B cell (primary cell): ENCODE data around the gene MEIOB. TPM values are rescaled to one million over a fixed set of nuclear protein-coding genes. Genes with fewer than 3 reads are reported as not detected.

Experiments used
- ATAC-seq: fragments of 200-7000 bp; cut with Tn5 transposase; one replicate; pipeline ENCODE4 v1.10.0; 2021; ENCODE audit warnings: low read depth, mild to moderate bottlenecking, moderate number of reproducible peaks, moderate library complexity
- CTCF ChIA-PET: fragments of 350-600 bp; sonication (Branson Sonifier 250); formaldehyde crosslinking; loops from one replicate; lab custom pipeline; 2021; ENCODE audit warnings: antibody characterized with exemption, inconsistent platforms; lab: Charles Lee
- POLR2A ChIA-PET: fragments of 350-600 bp; sonication (Branson Sonifier 250); formaldehyde crosslinking; loops from one replicate; lab custom pipeline; 2021; ENCODE audit warnings: antibody characterized with exemption; lab: Charles Lee
- DNase-seq: peaks from one replicate; pipeline ENCODE4 v3.0.0; 2013
- H2AFZ ChIP-seq: 2 replicates; pipeline ENCODE4 v1.6.1; 2012; ENCODE audit warnings: mild to moderate bottlenecking, low read depth, low read length; ENCODE audit not compliant: insufficient read depth, poor library complexity, severe bottlenecking
- H3K27ac ChIP-seq, 2 donors: 1 replicate in 1 of 2; 2 replicates in 1 of 2; pipeline ENCODE4 v1.5.1; 2012 to 2013; ENCODE audit warnings: low read length in 2 of 2, mild to moderate bottlenecking in 2 of 2, moderate library complexity in 1 of 2
- H3K27me3 ChIP-seq, 4 experiments: fragments of 200-600 bp in 1 of 4; sonication (generic) in 1 of 4; replicated peaks in 1 of 4; 1 replicate in 2 of 4; 2 replicates in 2 of 4; pipeline versions ENCODE4 v1.6.1 to v1.7.0; 2013 to 2016; ENCODE audit warnings: low read length in 3 of 4, mild to moderate bottlenecking in 2 of 4, mixed read lengths in 1 of 4, moderate library complexity in 1 of 4; ENCODE audit not compliant: insufficient read depth in 4 of 4, control insufficient read depth in 3 of 4; ENCODE audit errors: control extremely low read depth in 1 of 4
- H3K36me3 ChIP-seq, 2 experiments: replicated peaks in 1 of 2; 1 replicate in 1 of 2; 2 replicates in 1 of 2; pipeline versions ENCODE4 v1.6.1 to v1.7.1; 2013; ENCODE audit warnings: low read length in 1 of 2; ENCODE audit not compliant: insufficient read depth in 2 of 2, control insufficient read depth in 1 of 2; ENCODE audit errors: control extremely low read depth in 1 of 2, extremely low read depth in 1 of 2
- H3K4me1 ChIP-seq, 2 donors: fragments of 200-600 bp in 1 of 2; sonication (generic) in 1 of 2; 1 replicate in 1 of 2; 2 replicates in 1 of 2; pipeline versions ENCODE4 v1.5.1 to v1.6.1; 2013 to 2017; ENCODE audit warnings: low read length in 2 of 2; ENCODE audit not compliant: control insufficient read depth in 2 of 2, insufficient read depth in 2 of 2
- H3K4me2 ChIP-seq: replicated peaks from 2 replicates; pipeline ENCODE3; 2012; ENCODE audit warnings: mild to moderate bottlenecking, low read depth, low read length; ENCODE audit not compliant: poor library complexity, severe bottlenecking
- H3K4me3 ChIP-seq, 5 experiments: fragments of 200-600 bp in 1 of 5; sonication (generic) in 1 of 5; 1 replicate in 3 of 5; 2 replicates in 2 of 5; pipeline versions ENCODE4 v1.5.1 to v1.7.0; 2011 to 2016; ENCODE audit warnings: low read length in 4 of 5, mild to moderate bottlenecking in 4 of 5, low read depth in 2 of 5, control low read depth in 1 of 5, moderate library complexity in 1 of 5; ENCODE audit not compliant: insufficient read depth in 1 of 5; ENCODE audit errors: control extremely low read depth in 1 of 5, extremely low read depth in 1 of 5
- H3K79me2 ChIP-seq: fragments of 200-600 bp; sonication (generic); one replicate; pipeline ENCODE4 v1.6.0; 2016; ENCODE audit warnings: low read length; ENCODE audit not compliant: control insufficient read depth, insufficient read depth
- H3K9ac ChIP-seq: fragments of 200-600 bp; sonication (generic); 2 replicates; pipeline ENCODE4 v1.6.1; 2017; ENCODE audit warnings: mild to moderate bottlenecking, low read length, moderate library complexity
- H3K9me3 ChIP-seq, 3 donors: one replicate each; pipeline versions ENCODE4 v1.6.1 to v1.7.1; 2013; ENCODE audit warnings: low read length in 2 of 3; ENCODE audit not compliant: control insufficient read depth in 2 of 3, insufficient read depth in 1 of 3; ENCODE audit errors: control extremely low read depth in 1 of 3
- H4K20me1 ChIP-seq: 2 replicates; pipeline ENCODE4 v1.6.0; 2012; ENCODE audit warnings: mild to moderate bottlenecking, low read length; ENCODE audit not compliant: insufficient read depth, control insufficient read depth, poor library complexity, severe bottlenecking
- H3K27ac Mint-ChIP-seq: one replicate; pipeline ENCODE4 v1.8.0; 2021; ENCODE audit warnings: mixed read lengths
- H3K27me3 Mint-ChIP-seq: one replicate; pipeline ENCODE4 v1.8.0; 2021; ENCODE audit warnings: mixed read lengths
- H3K4me1 Mint-ChIP-seq: one replicate; pipeline ENCODE4 v1.8.0; 2021; ENCODE audit warnings: mixed read lengths
- H3K4me3 Mint-ChIP-seq: one replicate; pipeline ENCODE4 v1.8.0; 2021; ENCODE audit warnings: mixed read lengths
- H3K9me3 Mint-ChIP-seq: one replicate; pipeline ENCODE4 v1.8.0; 2022; ENCODE audit warnings: mixed read lengths; ENCODE audit not compliant: insufficient read depth
- EZH2 ChIP-seq: IDR thresholded peaks from 2 replicates; pipeline ENCODE4 v1.6.1; 2012; ENCODE audit warnings: borderline replicate concordance, low read depth, mild to moderate bottlenecking, moderate library complexity, low read length; ENCODE audit not compliant: insufficient read depth, poor library complexity, severe bottlenecking
- WGBS: methylation state at CpG from one replicate; pipeline ENCODE4 v1.1.5; 2013; ENCODE audit warnings: missing lambda C conversion rate; ENCODE audit not compliant: insufficient coverage; 5-methylcytosine and 5-hydroxymethylcytosine counted together
- intact Hi-C: fragments of 100-400 bp; cut with micrococcal nuclease; formaldehyde crosslinking; loops from one replicate; pipeline ENCODE4 v1.10.0; 2022
- polyA plus RNA-seq: library from polyadenylated mRNA; depleted of rRNA; stranded (reverse); fragments of >200 nt; gene quantifications from 2 replicates; pipeline ENCODE4 v1.2.3, GENCODE V29; 2012
- total RNA-seq, 2 donors: library from RNA; stranded (reverse); fragments of 120-200 nt in 1 of 2; gene quantifications; 1 replicate in 1 of 2; 2 replicates in 1 of 2; pipeline versions ENCODE4 v1.2.3 to v1.2.4, GENCODE V29; 2013 to 2022
- TF ChIP-seq, protein P1 (sequence below): fragments of 200-600 bp; IDR thresholded peaks from one replicate; pipeline ENCODE4 v1.8.0; 2022; ENCODE audit warnings: antibody characterized with exemption, mild to moderate bottlenecking

The MEIOB gene
- total and polyA plus RNA-seq, 2 donors (not counting 1 experiment from before 2014, with no cell fraction given), result not detected

DNA sequence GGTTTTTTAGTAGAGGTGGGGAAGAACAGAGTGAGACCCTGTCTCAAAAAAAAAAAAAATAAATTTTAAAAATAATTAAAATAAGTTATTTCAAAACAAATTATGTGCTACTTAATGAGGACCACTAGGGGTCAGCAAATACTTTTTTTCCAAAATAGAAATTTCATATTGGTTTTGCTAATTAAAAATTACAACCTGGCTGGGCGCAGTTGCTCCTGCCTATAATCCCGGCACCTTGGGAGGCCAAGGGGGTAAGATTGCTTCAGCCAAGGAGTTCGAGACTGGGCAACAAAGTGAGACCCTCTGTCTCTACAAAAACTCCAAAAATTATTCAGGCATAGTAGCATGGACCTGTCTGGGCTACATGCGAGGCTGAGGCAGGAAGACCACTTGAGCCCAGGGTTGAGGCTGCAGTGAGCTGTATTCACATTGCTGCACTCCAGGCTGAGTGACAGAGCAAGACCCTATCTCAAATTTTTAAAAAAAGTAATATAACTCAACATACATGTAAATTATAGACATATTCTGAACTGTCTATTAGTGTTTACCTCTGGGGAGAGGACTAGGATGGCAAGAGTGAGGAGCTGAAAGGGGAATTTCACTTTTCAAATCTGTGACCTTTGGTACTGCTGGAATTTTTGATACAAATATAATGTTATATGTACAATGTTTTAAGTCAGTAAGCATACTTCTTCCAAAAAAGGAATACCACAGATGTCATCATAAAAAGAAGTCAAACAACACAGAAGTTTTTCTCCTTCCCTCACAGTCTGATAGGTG is 8.1 kb downstream of the MEIOB start:
- 22% methylated on average over 4 of the region's 4 CpGs for WGBS
- no peak overlapping the region for H3K4me3 ChIP-seq
- no peak overlapping the region for H3K4me2 ChIP-seq
- intact Hi-C loops, result loop anchor here (10.0 kb wide), 1 partner anchor 281 kb away; the partner anchor contains the start of gene RAB26
- ATAC-seq, result no peak
- no peaks in the 10 kb centered on the region for H3K9me3 Mint-ChIP-seq
- ChIA-PET POLR2A (no interaction called here), CTCF (interaction anchor here (0.9 to 4.2 kb wide), 3 partner anchors 65 to 159 kb away, joined by 3 to 14 read pairs (median 4); partner anchors contain the start of genes NUBP2 and SPSB3)
- H3K4me1 Mint-ChIP-seq, result no peaks in the 10 kb centered on the region
- TF ChIP-seq EZH2, result no peak
- TF ChIP-seq, protein P1, sequence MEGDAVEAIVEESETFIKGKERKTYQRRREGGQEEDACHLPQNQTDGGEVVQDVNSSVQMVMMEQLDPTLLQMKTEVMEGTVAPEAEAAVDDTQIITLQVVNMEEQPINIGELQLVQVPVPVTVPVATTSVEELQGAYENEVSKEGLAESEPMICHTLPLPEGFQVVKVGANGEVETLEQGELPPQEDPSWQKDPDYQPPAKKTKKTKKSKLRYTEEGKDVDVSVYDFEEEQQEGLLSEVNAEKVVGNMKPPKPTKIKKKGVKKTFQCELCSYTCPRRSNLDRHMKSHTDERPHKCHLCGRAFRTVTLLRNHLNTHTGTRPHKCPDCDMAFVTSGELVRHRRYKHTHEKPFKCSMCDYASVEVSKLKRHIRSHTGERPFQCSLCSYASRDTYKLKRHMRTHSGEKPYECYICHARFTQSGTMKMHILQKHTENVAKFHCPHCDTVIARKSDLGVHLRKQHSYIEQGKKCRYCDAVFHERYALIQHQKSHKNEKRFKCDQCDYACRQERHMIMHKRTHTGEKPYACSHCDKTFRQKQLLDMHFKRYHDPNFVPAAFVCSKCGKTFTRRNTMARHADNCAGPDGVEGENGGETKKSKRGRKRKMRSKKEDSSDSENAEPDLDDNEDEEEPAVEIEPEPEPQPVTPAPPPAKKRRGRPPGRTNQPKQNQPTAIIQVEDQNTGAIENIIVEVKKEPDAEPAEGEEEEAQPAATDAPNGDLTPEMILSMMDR, result peak; percentile 82
- no peak overlapping the region for H3K27ac ChIP-seq
- peak; percentile 59 for DNase-seq
- no peaks in the 10 kb centered on the region for H3K4me1 ChIP-seq
- peaks cover 38% of the 10 kb centered on the region for H3K27me3 Mint-ChIP-seq
- no peak overlapping the region for H3K9ac ChIP-seq
- H3K4me3 Mint-ChIP-seq, result no peak overlapping the region
- H2AFZ ChIP-seq, result no peak overlapping the region
- H3K27ac Mint-ChIP-seq, result no peak overlapping the region
- no peaks in the 10 kb centered on the region for H3K36me3 ChIP-seq
- no peaks in the 10 kb centered on the region for H3K79me2 ChIP-seq
- peaks cover 0 to 13% (median 7%) of the 10 kb centered on the region in 4 experiments for H3K27me3 ChIP-seq
- no peaks in the 10 kb centered on the region for H3K9me3 ChIP-seq
- H4K20me1 ChIP-seq, result no peaks in the 10 kb centered on the region

GRCh38 chr16:1862394-1862793 is 9.6 kb downstream of the MEIOB start:
- CTCF ChIA-PET, result interaction anchor here (0.6 to 4.2 kb wide), 7 partner anchors 28 to 1056 kb away, joined by 3 to 14 read pairs (median 3); partner anchors contain the start of genes NUBP2 and SPSB3

More at GRCh38 chr16:1862394-1862793, 9.6 kb downstream of the MEIOB start:
- H3K27ac Mint-ChIP-seq, result no peak overlapping the region
- intact Hi-C loops, result loop anchor here (10.0 kb wide), 1 partner anchor 282 kb away; the partner anchor contains the start of gene RAB26
- Histone ChIP-seq H3K4me3 (no peak overlapping the region), H3K36me3 (no peaks in the 10 kb centered on the region), H3K9ac (no peak overlapping the region), H3K9me3 (no peaks in the 10 kb centered on the region), H3K4me2 (no peak overlapping the region), H3K27me3 (peaks cover 0 to 23% (median 10%) of the 10 kb centered on the region in 4 experiments), H3K27ac (no peak overlapping the region), H4K20me1 (no peaks in the 10 kb centered on the region), H3K79me2 (no peaks in the 10 kb centered on the region), H2AFZ (no peak overlapping the region), H3K4me1 (no peaks in the 10 kb centered on the region)
- WGBS, result 81% methylated on average over 7 of the region's 9 CpGs
- DNase-seq (no peak), ATAC-seq (no peak)
- no peaks in the 10 kb centered on the region for H3K9me3 Mint-ChIP-seq
- H3K27me3 Mint-ChIP-seq, result peaks cover 50% of the 10 kb centered on the region
- POLR2A ChIA-PET, result no interaction called here
- H3K4me1 Mint-ChIP-seq, result no peaks in the 10 kb centered on the region
- H3K4me3 Mint-ChIP-seq, result no peak overlapping the region
- no peak for TF ChIP-seq EZH2
- TF ChIP-seq, protein P1, result no peak
